Retina (tissue), 1 donor: ENCODE results near the gene ROMO1.
"Not testable (repeated sequence)": the region's sequence is repeated elsewhere in the genome, so short reads cannot be mapped to it uniquely, and the experiment has no call there.

Experiments used
- DNase-seq: peaks from one replicate; pipeline ENCODE4 v3.0.0-alpha.2; 2016

Gene ROMO1

GRCh38 chr20:35713120-35713519 is 13.9 kb downstream of the ROMO1 start:
- DNase-seq = not testable (repeated sequence)

- no peak for DNase-seq
These were observed 14.9 kb downstream of the ROMO1 start for GRCh38 chr20:35714127-35714526.

GRCh38 chr20:35715652-35716051 is 16.4 kb downstream of the ROMO1 start:
- no peak for DNase-seq

- no peak for DNase-seq
These were observed 17.1 kb downstream of the ROMO1 start for GRCh38 chr20:35716330-35716729.

- DNase-seq = not testable (repeated sequence)
These were observed 19.1 kb downstream of the ROMO1 start for GRCh38 chr20:35718321-35718720.

- no peak for DNase-seq
These were observed 19.9 kb downstream of the ROMO1 start for GRCh38 chr20:35718972-35719635.

- DNase-seq = no peak
These were observed 20.5 kb downstream of the ROMO1 start for GRCh38 chr20:35719717-35720116.

GRCh38 chr20:35720165-35721123 is 21.2 kb downstream of the ROMO1 start:
- DNase-seq = no peak

- DNase-seq = no peak
These were observed 22.0 kb downstream of the ROMO1 start for GRCh38 chr20:35721219-35721618.

- DNase-seq = no peak
These were observed 22.4 kb downstream of the ROMO1 start for GRCh38 chr20:35721621-35722020.

GRCh38 chr20:35723275-35723639 is 24.1 kb downstream of the ROMO1 start:
- not testable (repeated sequence) for DNase-seq

GRCh38 chr20:35723652-35724320 is 24.6 kb downstream of the ROMO1 start:
- DNase-seq = not testable (repeated sequence)

- DNase-seq = no peak
These were observed 25.4 kb downstream of the ROMO1 start for GRCh38 chr20:35724321-35725230.

- DNase-seq = no peak
These were observed 27.9 kb downstream of the ROMO1 start for GRCh38 chr20:35726842-35727711.

GRCh38 chr20:35729283-35729807 is 30.1 kb downstream of the ROMO1 start:
- DNase-seq = no peak

- DNase-seq = no peak
These were observed 30.8 kb downstream of the ROMO1 start for GRCh38 chr20:35729836-35730582.

GRCh38 chr20:35730583-35731468 is 31.6 kb downstream of the ROMO1 start:
- no peak for DNase-seq

- DNase-seq = no peak
These were observed 32.2 kb downstream of the ROMO1 start for GRCh38 chr20:35731469-35731788.

- no peak for DNase-seq
These were observed 32.8 kb downstream of the ROMO1 start for GRCh38 chr20:35731862-35732643.
